22Rv1 (cell line): Measurements from ENCODE around the gene CLIP4.

Experiments
- H3K27ac ChIP-seq: fragments of 450-650 bp; 2 replicates; pipeline ENCODE4 v1.5.1; 2017
- CTCF ChIP-seq: fragments of 450-650 bp; IDR thresholded peaks from 2 replicates; pipeline ENCODE4 v1.5.1; 2017; ENCODE audit warnings: mild to moderate bottlenecking
- ZFX ChIP-seq: fragments of 450-650 bp; IDR thresholded peaks from 2 replicates; pipeline ENCODE4 v1.6.1; 2017; ENCODE audit warnings: antibody characterized with exemption, borderline replicate concordance

The CLIP4 gene

GRCh38 chr2:29236074-29236473, 120.9 kb downstream of the CLIP4 start:
- TF ChIP-seq CTCF (no peak), ZFX (no peak)
- no peak overlapping the region for H3K27ac ChIP-seq

GRCh38 chr2:29238497-29238896, 123.3 kb downstream of the CLIP4 start:
- no peak overlapping the region for H3K27ac ChIP-seq
- TF ChIP-seq ZFX (no peak), CTCF (peak; percentile 64)
